ENCODE results near the gene OTOL1. TPM values are rescaled to one million over a fixed set of nuclear protein-coding genes. Genes with fewer than 3 reads are reported as not detected.

Gene OTOL1
- total RNA-seq, 1 experiment from 2014 or later: not detected

DNA sequence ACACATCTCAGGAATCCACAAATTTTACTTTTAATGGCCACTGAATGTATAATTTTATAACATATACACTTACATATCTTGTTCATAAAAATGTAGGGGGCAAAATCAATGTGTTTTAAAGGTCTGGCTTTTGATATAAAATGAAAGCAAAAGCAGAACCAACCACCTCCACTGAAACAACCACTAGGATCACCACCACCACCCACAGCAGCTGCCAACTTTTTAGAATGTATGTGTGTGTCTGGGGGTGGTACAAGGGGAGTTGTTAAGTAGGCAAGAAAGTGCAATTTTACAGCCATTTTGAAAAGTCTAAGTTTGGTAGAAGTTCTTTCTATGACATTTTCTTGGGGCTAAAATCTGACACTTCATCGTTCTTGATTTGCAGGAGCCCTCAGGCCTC is 44.0 kb downstream of the OTOL1 start:
- DNase-seq (ENCODE audit: low read depth): peak; percentile 5

- no peak for DNase-seq (ENCODE audit: low read depth)
Measured at GRCh38 chr3:161545824-161546223, 49.2 kb downstream of the OTOL1 start.

DNA sequence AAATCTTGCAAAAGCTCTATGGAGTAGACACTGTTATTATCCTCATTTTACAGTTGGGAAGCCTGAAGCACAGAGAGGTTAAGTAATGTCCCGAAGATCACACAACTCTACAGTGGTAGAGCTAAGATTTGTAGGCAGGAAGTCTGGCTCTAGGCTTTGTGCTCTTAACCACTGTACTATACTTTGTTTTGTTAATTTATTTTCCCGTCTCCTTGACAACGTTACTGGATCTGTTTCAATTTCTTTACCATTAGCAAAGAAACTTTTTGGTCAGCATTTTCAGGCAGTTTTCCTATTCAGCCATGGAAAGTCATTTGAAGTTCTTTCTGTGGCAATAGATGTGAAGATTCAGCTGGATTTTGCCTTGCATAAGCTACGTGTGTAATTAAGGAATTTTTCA is 51.7 kb downstream of the OTOL1 start:
- DNase-seq (ENCODE audit: low read depth): peak; percentile 12

GRCh38 chr3:161549261-161549660 is 52.7 kb downstream of the OTOL1 start:
- no peak for DNase-seq (ENCODE audit: low read depth)

GRCh38 chr3:161550491-161551195 is 54.0 kb downstream of the OTOL1 start:
- DNase-seq (ENCODE audit: low read depth): no peak

GRCh38 chr3:161551697-161552096 is 55.1 kb downstream of the OTOL1 start:
- peak; percentile 3 for DNase-seq (ENCODE audit: low read depth)

- no peak for DNase-seq (ENCODE audit: low read depth)
Measured at GRCh38 chr3:161552984-161553560, 56.5 kb downstream of the OTOL1 start.

Other genes starting within 250 kb of the OTOL1 start
- not detected in 2 replicates for gene SPTSSB, start 125.3 kb upstream of the OTOL1 start, total RNA-seq (2014; rRNA removed)

Measured in LHCN-M2 (cell line).